Activated naive CD4-positive, alpha-beta T cell treated with Interleukin-2 at 50 U/mL for 16 hours (primary cell): ENCODE measurements around the gene RBCK1.
"Not testable (repeated sequence)": the region's sequence is repeated elsewhere in the genome, so short reads cannot be mapped to it uniquely, and the experiment has no call there.

Source experiments
- DNase-seq: peaks from one replicate; pipeline ENCODE4 v3.0.0-alpha.2; 2020

The RBCK1 gene

DNA sequence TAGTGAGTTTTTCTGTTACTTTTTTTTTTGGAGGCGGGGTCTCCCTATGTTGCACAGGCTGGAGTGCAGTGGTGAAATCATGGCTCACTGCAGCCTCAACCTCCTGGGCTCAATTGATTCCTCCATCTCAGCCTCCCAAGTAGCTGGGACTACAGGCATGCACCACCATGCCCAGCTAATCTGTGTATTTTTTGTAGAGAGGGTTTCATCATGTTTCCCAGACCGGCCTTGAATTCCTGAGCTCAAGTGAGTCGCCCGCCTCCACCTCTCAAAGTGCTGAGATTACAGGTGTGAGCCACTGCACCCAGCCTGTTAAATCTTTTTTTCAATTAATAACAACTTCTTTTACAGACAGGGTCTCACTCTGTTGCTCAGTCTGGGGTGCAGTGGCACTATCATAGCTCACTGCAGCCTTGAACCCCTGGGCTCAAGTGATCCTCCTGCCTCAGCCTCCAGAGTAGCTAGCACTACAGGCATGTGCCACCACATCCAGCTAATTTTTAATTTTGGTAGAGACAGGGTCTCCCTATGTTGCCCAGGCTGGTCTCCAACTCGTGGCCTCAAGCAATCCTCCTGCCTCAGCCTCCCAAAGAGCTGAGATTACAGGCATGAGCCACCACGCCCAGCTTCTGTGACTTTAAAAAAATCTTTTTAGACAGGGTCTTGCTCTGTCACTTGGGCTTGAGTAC, 68.6 kb downstream of the RBCK1 start:
- not testable (repeated sequence) for DNase-seq

GRCh38 chr20:478010-478948, 70.2 kb downstream of the RBCK1 start:
- no peak for DNase-seq

- no peak for DNase-seq
Observed at GRCh38 chr20:478949-479429, 70.9 kb downstream of the RBCK1 start.

- no peak for DNase-seq
Observed at GRCh38 chr20:479487-479886, 71.4 kb downstream of the RBCK1 start.

DNA sequence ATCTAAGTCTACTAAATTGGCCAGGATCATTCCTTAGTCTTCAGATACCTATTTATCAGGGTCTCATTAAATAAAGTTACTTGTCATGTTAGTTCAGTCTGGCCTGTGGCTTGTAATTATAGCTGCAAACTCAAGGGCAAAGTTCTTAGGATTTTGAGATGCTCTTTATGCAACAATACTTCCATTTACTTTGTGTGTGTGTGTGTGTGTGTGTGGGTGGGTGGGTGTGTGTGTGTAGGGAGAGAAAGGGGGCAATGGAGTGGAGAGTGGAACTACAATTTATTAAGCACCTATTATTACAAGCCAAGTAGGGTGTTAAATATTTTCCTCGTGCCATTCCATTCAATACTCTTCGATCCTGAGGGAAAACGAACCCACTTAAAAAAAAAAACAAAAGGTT, 71.9 kb downstream of the RBCK1 start:
- DNase-seq: no peak

GRCh38 chr20:481167-481566, 73.1 kb downstream of the RBCK1 start:
- no peak for DNase-seq
